K562 (cell line): ENCODE results near the gene UBE2S. TPM values are rescaled to one million over a fixed set of nuclear protein-coding genes. Genes with fewer than 3 reads are reported as not detected.

Source experiments
- ARID3A ChIP-seq: IDR thresholded peaks from 2 replicates; pipeline ENCODE4 v1.6.1; 2012; ENCODE audit warnings: low read depth, low read length, improper control_type of control experiment, borderline replicate concordance
- BMI1 ChIP-seq: fragments of 150-350 bp; IDR thresholded peaks from 2 replicates; pipeline ENCODE4 v1.6.1; 2014; ENCODE audit warnings: low read length
- GABPB1 ChIP-seq: sonication (generic); formaldehyde crosslinking; IDR thresholded peaks from 2 replicates; pipeline ENCODE4 v1.8.0; 2022; ENCODE audit warnings: mild to moderate bottlenecking, missing genetic modification reagents
- HES1 ChIP-seq: fragments of 450-650 bp; IDR thresholded peaks from 2 replicates; pipeline ENCODE4 v1.6.1; 2016; ENCODE audit warnings: low read depth, mild to moderate bottlenecking, moderate library complexity
- LCOR ChIP-seq: sonication (generic); formaldehyde crosslinking; IDR thresholded peaks from 2 replicates; pipeline ENCODE4 v1.8.0; 2022; ENCODE audit warnings: mild to moderate bottlenecking, missing genetic modification reagents
- MTA3 ChIP-seq: fragments of 450-650 bp; formaldehyde crosslinking; IDR thresholded peaks from 2 replicates; pipeline ENCODE4 v1.6.1; 2017; ENCODE audit warnings: mild to moderate bottlenecking, borderline replicate concordance
- ZBTB33 ChIP-seq: sonication (generic); formaldehyde crosslinking; IDR thresholded peaks from 2 replicates; pipeline ENCODE4 v1.8.1; 2023; ENCODE audit warnings: mild to moderate bottlenecking, missing genetic modification reagents
- polyA plus RNA-seq, 8 experiments: library from polyadenylated mRNA; depleted of rRNA in 4 of 8; stranded (reverse) in 5 of 8; unstranded in 3 of 8; fragments of >200 nt; fragmentation: Nextera tagmentation in 2 of 8; fragmentation: Illumina TruSeq in 1 of 8; extraction: Ambion mirVana in 2 of 8; extraction: Trizol in 1 of 8; gene quantifications; 2 replicates each; pipeline versions ENCODE4 v1.2.1 to v1.2.3, GENCODE V29; 2011 to 2014; ENCODE audit warnings: inconsistent platforms in 1 of 8, missing spikeins in 1 of 8
- total RNA-seq, 7 experiments: library from RNA; depleted of rRNA in 6 of 7; stranded (reverse); fragments of >200 nt in 6 of 7; fragmentation: Illumina TruSeq in 2 of 7; extraction: Trizol in 2 of 7; gene quantifications; 2 replicates each; pipeline versions ENCODE4 v1.2.1 to v1.2.3, GENCODE V29; 2011 to 2021; ENCODE audit warnings: low replicate concordance in 1 of 7
- TF ChIP-seq, protein P1 (sequence below): fragments of 450-650 bp; IDR thresholded peaks from 2 replicates; pipeline ENCODE4 v1.6.1; 2016; ENCODE audit warnings: mild to moderate bottlenecking, moderate library complexity

UBE2S gene
- total and polyA plus RNA-seq, 9 of the 15 experiments (the other 6 are each of a cell fraction or from before 2014, with no cell fraction given): 1.5 to 1,305 (median 157) TPM

DNA sequence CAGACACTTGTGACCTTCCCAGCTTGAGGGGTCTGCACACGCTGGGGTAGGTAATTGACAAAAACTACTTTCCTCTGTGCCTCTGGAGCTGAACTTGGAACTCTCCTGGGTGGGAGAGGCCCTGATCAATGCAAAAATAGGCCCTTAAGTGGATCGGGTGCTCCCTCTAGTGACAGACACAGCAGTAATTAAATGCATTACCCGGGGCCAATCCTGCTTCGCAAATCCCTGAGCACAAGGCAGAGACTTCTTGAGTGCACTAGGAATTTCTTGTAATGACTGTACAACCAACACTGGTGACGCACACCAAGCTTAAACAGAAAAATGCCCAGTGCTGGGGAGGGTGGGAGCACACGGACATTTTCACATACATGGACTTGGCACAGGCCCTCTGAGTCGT lies 10.6 kb upstream of the UBE2S start (continued):
- TF ChIP-seq, protein P1, sequence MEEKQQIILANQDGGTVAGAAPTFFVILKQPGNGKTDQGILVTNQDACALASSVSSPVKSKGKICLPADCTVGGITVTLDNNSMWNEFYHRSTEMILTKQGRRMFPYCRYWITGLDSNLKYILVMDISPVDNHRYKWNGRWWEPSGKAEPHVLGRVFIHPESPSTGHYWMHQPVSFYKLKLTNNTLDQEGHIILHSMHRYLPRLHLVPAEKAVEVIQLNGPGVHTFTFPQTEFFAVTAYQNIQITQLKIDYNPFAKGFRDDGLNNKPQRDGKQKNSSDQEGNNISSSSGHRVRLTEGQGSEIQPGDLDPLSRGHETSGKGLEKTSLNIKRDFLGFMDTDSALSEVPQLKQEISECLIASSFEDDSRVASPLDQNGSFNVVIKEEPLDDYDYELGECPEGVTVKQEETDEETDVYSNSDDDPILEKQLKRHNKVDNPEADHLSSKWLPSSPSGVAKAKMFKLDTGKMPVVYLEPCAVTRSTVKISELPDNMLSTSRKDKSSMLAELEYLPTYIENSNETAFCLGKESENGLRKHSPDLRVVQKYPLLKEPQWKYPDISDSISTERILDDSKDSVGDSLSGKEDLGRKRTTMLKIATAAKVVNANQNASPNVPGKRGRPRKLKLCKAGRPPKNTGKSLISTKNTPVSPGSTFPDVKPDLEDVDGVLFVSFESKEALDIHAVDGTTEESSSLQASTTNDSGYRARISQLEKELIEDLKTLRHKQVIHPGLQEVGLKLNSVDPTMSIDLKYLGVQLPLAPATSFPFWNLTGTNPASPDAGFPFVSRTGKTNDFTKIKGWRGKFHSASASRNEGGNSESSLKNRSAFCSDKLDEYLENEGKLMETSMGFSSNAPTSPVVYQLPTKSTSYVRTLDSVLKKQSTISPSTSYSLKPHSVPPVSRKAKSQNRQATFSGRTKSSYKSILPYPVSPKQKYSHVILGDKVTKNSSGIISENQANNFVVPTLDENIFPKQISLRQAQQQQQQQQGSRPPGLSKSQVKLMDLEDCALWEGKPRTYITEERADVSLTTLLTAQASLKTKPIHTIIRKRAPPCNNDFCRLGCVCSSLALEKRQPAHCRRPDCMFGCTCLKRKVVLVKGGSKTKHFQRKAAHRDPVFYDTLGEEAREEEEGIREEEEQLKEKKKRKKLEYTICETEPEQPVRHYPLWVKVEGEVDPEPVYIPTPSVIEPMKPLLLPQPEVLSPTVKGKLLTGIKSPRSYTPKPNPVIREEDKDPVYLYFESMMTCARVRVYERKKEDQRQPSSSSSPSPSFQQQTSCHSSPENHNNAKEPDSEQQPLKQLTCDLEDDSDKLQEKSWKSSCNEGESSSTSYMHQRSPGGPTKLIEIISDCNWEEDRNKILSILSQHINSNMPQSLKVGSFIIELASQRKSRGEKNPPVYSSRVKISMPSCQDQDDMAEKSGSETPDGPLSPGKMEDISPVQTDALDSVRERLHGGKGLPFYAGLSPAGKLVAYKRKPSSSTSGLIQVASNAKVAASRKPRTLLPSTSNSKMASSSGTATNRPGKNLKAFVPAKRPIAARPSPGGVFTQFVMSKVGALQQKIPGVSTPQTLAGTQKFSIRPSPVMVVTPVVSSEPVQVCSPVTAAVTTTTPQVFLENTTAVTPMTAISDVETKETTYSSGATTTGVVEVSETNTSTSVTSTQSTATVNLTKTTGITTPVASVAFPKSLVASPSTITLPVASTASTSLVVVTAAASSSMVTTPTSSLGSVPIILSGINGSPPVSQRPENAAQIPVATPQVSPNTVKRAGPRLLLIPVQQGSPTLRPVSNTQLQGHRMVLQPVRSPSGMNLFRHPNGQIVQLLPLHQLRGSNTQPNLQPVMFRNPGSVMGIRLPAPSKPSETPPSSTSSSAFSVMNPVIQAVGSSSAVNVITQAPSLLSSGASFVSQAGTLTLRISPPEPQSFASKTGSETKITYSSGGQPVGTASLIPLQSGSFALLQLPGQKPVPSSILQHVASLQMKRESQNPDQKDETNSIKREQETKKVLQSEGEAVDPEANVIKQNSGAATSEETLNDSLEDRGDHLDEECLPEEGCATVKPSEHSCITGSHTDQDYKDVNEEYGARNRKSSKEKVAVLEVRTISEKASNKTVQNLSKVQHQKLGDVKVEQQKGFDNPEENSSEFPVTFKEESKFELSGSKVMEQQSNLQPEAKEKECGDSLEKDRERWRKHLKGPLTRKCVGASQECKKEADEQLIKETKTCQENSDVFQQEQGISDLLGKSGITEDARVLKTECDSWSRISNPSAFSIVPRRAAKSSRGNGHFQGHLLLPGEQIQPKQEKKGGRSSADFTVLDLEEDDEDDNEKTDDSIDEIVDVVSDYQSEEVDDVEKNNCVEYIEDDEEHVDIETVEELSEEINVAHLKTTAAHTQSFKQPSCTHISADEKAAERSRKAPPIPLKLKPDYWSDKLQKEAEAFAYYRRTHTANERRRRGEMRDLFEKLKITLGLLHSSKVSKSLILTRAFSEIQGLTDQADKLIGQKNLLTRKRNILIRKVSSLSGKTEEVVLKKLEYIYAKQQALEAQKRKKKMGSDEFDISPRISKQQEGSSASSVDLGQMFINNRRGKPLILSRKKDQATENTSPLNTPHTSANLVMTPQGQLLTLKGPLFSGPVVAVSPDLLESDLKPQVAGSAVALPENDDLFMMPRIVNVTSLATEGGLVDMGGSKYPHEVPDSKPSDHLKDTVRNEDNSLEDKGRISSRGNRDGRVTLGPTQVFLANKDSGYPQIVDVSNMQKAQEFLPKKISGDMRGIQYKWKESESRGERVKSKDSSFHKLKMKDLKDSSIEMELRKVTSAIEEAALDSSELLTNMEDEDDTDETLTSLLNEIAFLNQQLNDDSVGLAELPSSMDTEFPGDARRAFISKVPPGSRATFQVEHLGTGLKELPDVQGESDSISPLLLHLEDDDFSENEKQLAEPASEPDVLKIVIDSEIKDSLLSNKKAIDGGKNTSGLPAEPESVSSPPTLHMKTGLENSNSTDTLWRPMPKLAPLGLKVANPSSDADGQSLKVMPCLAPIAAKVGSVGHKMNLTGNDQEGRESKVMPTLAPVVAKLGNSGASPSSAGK: peak; percentile 67
- TF ChIP-seq HES1: no peak
- peak; percentile 47; the same call in 1 of the 2 replicates for TF ChIP-seq ZBTB33
- TF ChIP-seq BMI1: no peak
- TF ChIP-seq LCOR (CRISPR knock-in tag): 0 out of 2 replicates have a peak, but pooled peaks have one; percentile 36
- TF ChIP-seq ARID3A: peak; percentile 23; the same call in 1 of the 2 replicates
- 0 out of 2 replicates have a peak, but pooled peaks have one; percentile 35 for TF ChIP-seq MTA3
- 0 out of 2 replicates have a peak, but pooled peaks have one; percentile 37 for TF ChIP-seq GABPB1 (CRISPR knock-in tag)
